ENCODE measurements around the gene PPIF. TPM values are rescaled to one million over a fixed set of nuclear protein-coding genes. Genes with fewer than 3 reads are reported as not detected.

The PPIF gene
- total and polyA plus RNA-seq, 2 of the 4 experiments (the other 2 are of a cell fraction): 29.2 to 130 TPM

DNA sequence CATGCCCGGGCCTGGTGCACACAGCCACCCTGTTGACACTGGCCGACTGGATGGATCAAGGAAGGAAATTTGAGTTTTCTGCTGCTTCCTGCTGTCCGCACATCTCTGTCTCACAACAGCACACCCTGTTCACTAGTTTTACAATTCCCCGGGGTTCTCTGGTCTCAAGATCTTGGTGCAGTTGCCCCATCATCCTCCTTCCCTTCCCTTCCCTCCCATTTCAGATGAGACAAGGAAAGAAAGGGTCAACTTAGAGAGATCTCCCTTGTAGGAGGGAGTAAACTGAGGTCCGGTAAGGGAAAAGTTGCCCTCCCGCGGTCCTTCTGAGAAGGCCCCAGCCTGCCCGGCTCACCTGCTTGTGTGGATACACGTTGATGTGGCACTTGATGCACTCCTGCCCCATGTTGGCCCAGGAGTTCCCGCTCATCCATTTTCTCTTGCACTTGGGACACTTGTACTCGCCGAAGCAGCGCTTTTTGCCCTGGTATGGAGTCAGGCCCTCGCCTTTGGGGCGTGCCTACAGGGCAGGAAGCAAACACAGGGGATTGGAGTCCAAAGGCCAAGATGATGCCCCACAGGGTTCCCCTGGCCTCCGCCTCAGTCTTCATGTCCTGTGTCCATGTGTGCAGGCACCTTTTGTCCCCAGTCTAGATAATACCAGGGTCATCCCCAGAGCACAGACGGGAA lies 46.8 kb downstream of the PPIF start:
- intact Hi-C loops (cut with micrococcal nuclease) (no loop called here), in situ Hi-C loops (cut with MboI; ENCODE audit: low sequenced_read_pairs) (loop anchor here (25.0 kb wide), 1 partner anchor 93 kb away; no protein-coding TSS in a partner anchor), dilution Hi-C loops (cut with HindIII; ENCODE audit: low sequenced_read_pairs, unreplicated experiment) (no loop called here)
- Histone ChIP-seq H3K9ac (ENCODE audit: low read depth, low read length) (no peak overlapping the region), H3K23ac (ENCODE audit: low read depth, low read length) (no peak overlapping the region), H4K8ac (ENCODE audit: low read depth in 2 of 2, low read length in 2 of 2) (no peak overlapping the region), H3K9me3 (ENCODE audit: control insufficient read depth, insufficient read depth, low read length) (no peaks in the 10 kb centered on the region), H3K27ac (ENCODE audit: insufficient read depth, low read length) (no peak overlapping the region), H4K20me1 (ENCODE audit: insufficient read depth, low read length) (0 out of 2 replicates have a peak, but pooled peaks cover 3% of the 10 kb centered on the region), H2AK5ac (ENCODE audit: low read depth, low read length) (no peak overlapping the region), H2AK9ac (replicated peaks; ENCODE audit: low read depth, low read length, poor library complexity) (no peak overlapping the region), H3K4ac (ENCODE audit: low read depth, low read length) (no peak overlapping the region), H3K4me2 (ENCODE audit: low read depth, low read length) (no peak overlapping the region), H3K27me3 (ENCODE audit: control insufficient read depth, insufficient read depth, low read length) (no peaks in the 10 kb centered on the region), H2BK5ac (ENCODE audit: low read depth, low read length, poor library complexity, severe bottlenecking) (no peak overlapping the region), H3K4me1 (ENCODE audit: control insufficient read depth, insufficient read depth, low read length) (peaks cover 16% of the 10 kb centered on the region), H4K91ac (ENCODE audit: insufficient read depth, low read depth, low read length) (no peak overlapping the region), H2BK15ac (ENCODE audit: low read depth, low read length) (no peak overlapping the region), H2AFZ (replicated peaks; ENCODE audit: low read length, poor library complexity) (peak overlapping the region; percentile 44), H3K18ac (ENCODE audit: low read depth, low read length) (no peak overlapping the region), H3K4me3 (ENCODE audit: insufficient read depth, low read depth, low read length) (no peak overlapping the region), H2BK120ac (ENCODE audit: low read depth, low read length) (no peak overlapping the region), H2BK20ac (ENCODE audit: low read depth, low read length) (no peak overlapping the region), H3K56ac (ENCODE audit: extremely low read depth, insufficient read depth, low read length) (no peak overlapping the region), H3K36me3 (ENCODE audit: control insufficient read depth, insufficient read depth, low read length) (peaks cover 54% of the 10 kb centered on the region; the same call in 1 of the 2 replicates), H3K9me1 (ENCODE audit: insufficient read depth, low read length) (peaks cover 21% of the 10 kb centered on the region), H3K14ac (replicated peaks; ENCODE audit: low read depth, low read length) (no peak overlapping the region), H3K79me1 (ENCODE audit: low read depth in 1 of 2, low read length in 2 of 2) (peaks cover 51 to 69% of the 10 kb centered on the region in 2 experiments), H4K5ac (ENCODE audit: low read depth, low read length) (no peak overlapping the region; the same call in 1 of the 2 replicates)
- POLR2A ChIA-PET (ENCODE audit: unreplicated experiment): no interaction called here
- no peak for ATAC-seq (ENCODE audit: low read depth)
- DNase-seq: no peak
- TF ChIP-seq BHLHE40 (IDR thresholded peaks at IDR 0.05; ENCODE audit: low read depth, low read length) (no peak), CEBPB (IDR thresholded peaks at IDR 0.05; ENCODE audit: low read depth, low read length) (no peak), NFE2L2 (IDR thresholded peaks at IDR 0.05; ENCODE audit: low read depth, low read length) (no peak), CHD1 (IDR thresholded peaks at IDR 0.05; ENCODE audit: low read depth, low read length) (no peak), POLR2A (IDR thresholded peaks at IDR 0.05; ENCODE audit: low read depth, low read length) (no peak), FOS (IDR thresholded peaks at IDR 0.05; ENCODE audit: low read depth, low read length) (no peak), RFX5 (IDR thresholded peaks at IDR 0.05; ENCODE audit: low read depth, low read length) (no peak), MXI1 (IDR thresholded peaks at IDR 0.05; ENCODE audit: borderline replicate concordance, low read depth, low read length) (no peak), SMC3 (IDR thresholded peaks at IDR 0.05; ENCODE audit: low read depth, low read length) (no peak), RAD21 (IDR thresholded peaks at IDR 0.05; ENCODE audit: low read length) (no peak), MAFK (IDR thresholded peaks at IDR 0.05; ENCODE audit: low read depth, low read length) (no peak), MAZ (IDR thresholded peaks at IDR 0.05; ENCODE audit: borderline replicate concordance, low read depth, low read length) (no peak), RCOR1 (IDR thresholded peaks at IDR 0.05; ENCODE audit: insufficient replicate concordance, low read length) (no peak)
- TF ChIP-seq, protein P1, sequence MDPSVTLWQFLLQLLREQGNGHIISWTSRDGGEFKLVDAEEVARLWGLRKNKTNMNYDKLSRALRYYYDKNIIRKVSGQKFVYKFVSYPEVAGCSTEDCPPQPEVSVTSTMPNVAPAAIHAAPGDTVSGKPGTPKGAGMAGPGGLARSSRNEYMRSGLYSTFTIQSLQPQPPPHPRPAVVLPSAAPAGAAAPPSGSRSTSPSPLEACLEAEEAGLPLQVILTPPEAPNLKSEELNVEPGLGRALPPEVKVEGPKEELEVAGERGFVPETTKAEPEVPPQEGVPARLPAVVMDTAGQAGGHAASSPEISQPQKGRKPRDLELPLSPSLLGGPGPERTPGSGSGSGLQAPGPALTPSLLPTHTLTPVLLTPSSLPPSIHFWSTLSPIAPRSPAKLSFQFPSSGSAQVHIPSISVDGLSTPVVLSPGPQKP (IDR thresholded peaks at IDR 0.05; ENCODE audit: borderline replicate concordance, low read depth, low read length): no peak
- TF ChIP-seq, protein P2, sequence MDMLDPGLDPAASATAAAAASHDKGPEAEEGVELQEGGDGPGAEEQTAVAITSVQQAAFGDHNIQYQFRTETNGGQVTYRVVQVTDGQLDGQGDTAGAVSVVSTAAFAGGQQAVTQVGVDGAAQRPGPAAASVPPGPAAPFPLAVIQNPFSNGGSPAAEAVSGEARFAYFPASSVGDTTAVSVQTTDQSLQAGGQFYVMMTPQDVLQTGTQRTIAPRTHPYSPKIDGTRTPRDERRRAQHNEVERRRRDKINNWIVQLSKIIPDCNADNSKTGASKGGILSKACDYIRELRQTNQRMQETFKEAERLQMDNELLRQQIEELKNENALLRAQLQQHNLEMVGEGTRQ (IDR thresholded peaks at IDR 0.05; ENCODE audit: low read depth, low read length): no peak
- TF ChIP-seq, protein P3, sequence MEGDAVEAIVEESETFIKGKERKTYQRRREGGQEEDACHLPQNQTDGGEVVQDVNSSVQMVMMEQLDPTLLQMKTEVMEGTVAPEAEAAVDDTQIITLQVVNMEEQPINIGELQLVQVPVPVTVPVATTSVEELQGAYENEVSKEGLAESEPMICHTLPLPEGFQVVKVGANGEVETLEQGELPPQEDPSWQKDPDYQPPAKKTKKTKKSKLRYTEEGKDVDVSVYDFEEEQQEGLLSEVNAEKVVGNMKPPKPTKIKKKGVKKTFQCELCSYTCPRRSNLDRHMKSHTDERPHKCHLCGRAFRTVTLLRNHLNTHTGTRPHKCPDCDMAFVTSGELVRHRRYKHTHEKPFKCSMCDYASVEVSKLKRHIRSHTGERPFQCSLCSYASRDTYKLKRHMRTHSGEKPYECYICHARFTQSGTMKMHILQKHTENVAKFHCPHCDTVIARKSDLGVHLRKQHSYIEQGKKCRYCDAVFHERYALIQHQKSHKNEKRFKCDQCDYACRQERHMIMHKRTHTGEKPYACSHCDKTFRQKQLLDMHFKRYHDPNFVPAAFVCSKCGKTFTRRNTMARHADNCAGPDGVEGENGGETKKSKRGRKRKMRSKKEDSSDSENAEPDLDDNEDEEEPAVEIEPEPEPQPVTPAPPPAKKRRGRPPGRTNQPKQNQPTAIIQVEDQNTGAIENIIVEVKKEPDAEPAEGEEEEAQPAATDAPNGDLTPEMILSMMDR (conservative IDR thresholded peaks at IDR 0.05; ENCODE audit: low read depth, low read length): no peak
- CTCF ChIA-PET: no interaction called here
- no TSS peak for BruUV-seq (replicated peaks)
- 90% methylated on average over 11 of the region's 17 CpGs; no CpG with 5 or more reads in 1 of the 2 experiments for WGBS, 2 experiments (ENCODE audit: extremely low coverage in 2 of 2, insufficient read length in 1 of 2)
